ENCODE data around the gene OR5B21.

GRCh38 chr11:58465690-58466089, 42.2 kb downstream of the OR5B21 start:
- TF ChIP-seq CTCF (IDR thresholded peaks at IDR 0.05) = no peak
- TF ChIP-seq POLR2A (IDR thresholded peaks at IDR 0.05) = no peak

Data from adrenal gland (tissue), 5 donors.